Measurements from ENCODE around the gene SPEF2.

SPEF2 gene

GRCh38 chr5:35678661-35679060 is 61.0 kb downstream of the SPEF2 start:
- no peak for TF ChIP-seq CTCF (IDR thresholded peaks at IDR 0.05; ENCODE audit: low read depth, low read length, missing control alignments)
- DNase-seq (ENCODE audit: extremely low read depth, low read depth), result no peak
- no peak overlapping the region for H3K4me3 ChIP-seq (replicated peaks; ENCODE audit: low read depth, low read length)

- peak; percentile 17 for DNase-seq (ENCODE audit: extremely low read depth, low read depth)
- TF ChIP-seq CTCF (IDR thresholded peaks at IDR 0.05; ENCODE audit: low read depth, low read length, missing control alignments), result no peak
- H3K4me3 ChIP-seq (replicated peaks; ENCODE audit: low read depth, low read length), result no peak overlapping the region
Observed at GRCh38 chr5:35679357-35679756, 61.7 kb downstream of the SPEF2 start.

DNA sequence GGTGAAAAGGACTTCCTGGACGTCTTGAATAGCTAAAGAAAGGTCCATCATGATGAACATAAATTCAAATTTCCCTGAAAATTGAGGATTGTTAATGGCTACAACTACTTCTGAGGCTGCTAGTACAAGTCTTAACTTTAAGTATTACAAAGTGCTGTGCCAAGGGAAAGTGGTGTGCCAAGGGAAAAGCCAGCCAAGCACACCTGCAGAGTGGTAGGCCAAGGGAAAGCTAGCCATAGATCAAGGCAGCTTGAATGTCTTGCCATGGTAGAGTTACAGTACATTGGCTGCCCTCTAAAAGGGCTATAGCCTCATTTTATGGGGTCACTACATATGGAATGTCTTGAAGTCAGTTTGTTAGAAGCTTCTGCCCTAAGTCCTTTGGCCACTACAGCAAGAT is 64.2 kb downstream of the SPEF2 start:
- DNase-seq (ENCODE audit: extremely low read depth, low read depth), result no peak
- H3K4me3 ChIP-seq (replicated peaks; ENCODE audit: low read depth, low read length), result no peak overlapping the region
- no peak for TF ChIP-seq CTCF (IDR thresholded peaks at IDR 0.05; ENCODE audit: low read depth, low read length, missing control alignments)

GRCh38 chr5:35683466-35683865 is 65.8 kb downstream of the SPEF2 start:
- no peak for DNase-seq (ENCODE audit: extremely low read depth, low read depth)
- TF ChIP-seq CTCF (IDR thresholded peaks at IDR 0.05; ENCODE audit: low read depth, low read length, missing control alignments), result no peak
- no peak overlapping the region for H3K4me3 ChIP-seq (replicated peaks; ENCODE audit: low read depth, low read length)

- TF ChIP-seq CTCF (IDR thresholded peaks at IDR 0.05; ENCODE audit: low read depth, low read length, missing control alignments), result no peak
Observed at GRCh38 chr5:35685161-35685560, 67.5 kb downstream of the SPEF2 start.

DNA sequence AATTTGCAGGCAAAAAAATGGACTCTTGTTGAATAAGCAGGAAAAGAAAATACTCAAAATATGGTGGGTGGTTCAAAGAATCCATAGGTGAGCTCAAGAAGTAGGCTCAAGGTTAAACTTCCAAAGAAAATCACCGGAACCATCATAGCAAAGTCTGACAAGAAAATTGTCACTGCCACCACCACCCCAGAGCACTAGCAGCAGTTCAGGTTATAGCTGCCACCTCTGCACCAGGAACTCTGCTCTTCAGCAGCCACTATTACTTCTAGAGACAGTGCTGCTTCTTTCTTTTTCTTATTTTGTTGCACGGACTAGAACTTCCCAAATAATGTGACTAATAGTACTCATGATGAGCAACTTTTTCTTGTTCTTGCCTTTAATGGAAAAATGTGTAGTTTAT is 70.3 kb downstream of the SPEF2 start:
- no peak for TF ChIP-seq CTCF (IDR thresholded peaks at IDR 0.05; ENCODE audit: low read depth, low read length, missing control alignments)
- H3K4me3 ChIP-seq (replicated peaks; ENCODE audit: low read depth, low read length), result no peak overlapping the region
- no peak for DNase-seq (ENCODE audit: extremely low read depth, low read depth)

More at GRCh38 chr5:35685161-35685560, 67.5 kb downstream of the SPEF2 start:
- DNase-seq (ENCODE audit: extremely low read depth, low read depth), result no peak
- H3K4me3 ChIP-seq (replicated peaks; ENCODE audit: low read depth, low read length), result no peak overlapping the region

- no peak overlapping the region for H3K4me3 ChIP-seq (replicated peaks; ENCODE audit: low read depth, low read length)
- TF ChIP-seq CTCF (IDR thresholded peaks at IDR 0.05; ENCODE audit: low read depth, low read length, missing control alignments), result no peak
- DNase-seq (ENCODE audit: extremely low read depth, low read depth), result no peak
Observed at GRCh38 chr5:35694481-35694880, 76.8 kb downstream of the SPEF2 start.
